Transverse colon (tissue), 3 donors: ENCODE results near the gene AZGP1.

Experiments
- CTCF ChIP-seq, 5 experiments: fragments of 200-600 bp in 3 of 5; fragments of 450-650 bp in 2 of 5; sonication (generic) in 3 of 5; IDR thresholded peaks; 1 replicate in 2 of 5; 2 replicates in 3 of 5; pipeline ENCODE4 v1.5.1; 2016 to 2017; ENCODE audit warnings: antibody characterized with exemption in 5 of 5, inconsistent platforms in 3 of 5, mild to moderate bottlenecking in 2 of 5, moderate library complexity in 1 of 5
- EP300 ChIP-seq: sonication (generic); formaldehyde crosslinking; IDR thresholded peaks from one replicate; pipeline ENCODE4 v1.6.1; 2017; ENCODE audit warnings: antibody characterized with exemption, low read depth
- POLR2A ChIP-seq: fragments of 450-650 bp; IDR thresholded peaks from one replicate; pipeline ENCODE4 v1.6.1; 2016; ENCODE audit warnings: antibody characterized with exemption, mild to moderate bottlenecking, moderate library complexity

GRCh38 chr7:99953649-99954048 lies 22.2 kb downstream of the AZGP1 start:
- TF ChIP-seq CTCF (IDR thresholded peaks at IDR 0.05), result no peak
- TF ChIP-seq EP300, result no peak
- no peak for TF ChIP-seq POLR2A
